ENCODE results near the gene TSPOAP1.
A peak's percentile ranks its signal among the peaks of the same experiment; 100 is the strongest.

Gene TSPOAP1

DNA sequence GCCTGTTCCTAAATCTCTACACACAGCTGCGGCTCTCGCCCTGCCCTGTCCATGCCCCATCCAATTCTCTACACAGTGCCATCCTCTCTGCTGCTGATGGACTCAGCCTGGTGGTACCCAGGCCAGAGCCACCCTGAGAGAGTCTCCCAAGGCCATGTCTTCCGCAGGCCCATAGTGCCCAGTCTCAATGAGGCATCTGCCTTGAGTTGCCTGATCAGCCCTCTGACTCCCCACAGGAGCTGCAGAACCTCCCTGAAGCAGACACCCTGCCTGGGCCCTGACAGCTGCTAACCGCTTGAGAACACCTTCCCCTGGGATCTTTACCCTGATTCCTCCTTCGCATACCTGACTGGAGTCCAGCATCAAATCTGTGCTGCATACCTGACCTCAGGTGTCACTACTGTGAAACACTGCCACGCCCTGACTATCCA is 13.3 kb downstream of the TSPOAP1 start:
- no peak for DNase-seq

DNA sequence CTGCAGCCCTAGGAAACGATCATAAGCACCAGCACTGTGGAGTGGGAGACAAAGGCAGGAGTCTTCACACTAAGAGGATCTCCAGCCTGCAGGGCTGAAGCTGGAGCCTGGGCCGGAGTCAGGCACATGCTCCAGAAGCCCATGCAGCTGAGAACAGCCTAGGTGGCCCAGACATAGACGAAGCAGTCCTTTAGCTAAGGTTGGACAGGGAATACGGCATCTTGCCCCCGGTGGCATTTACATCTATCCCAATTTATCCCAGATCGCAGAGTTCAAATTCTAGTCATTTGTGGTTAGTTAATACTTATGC is 13.9 kb downstream of the TSPOAP1 start:
- DNase-seq, result no peak

DNA sequence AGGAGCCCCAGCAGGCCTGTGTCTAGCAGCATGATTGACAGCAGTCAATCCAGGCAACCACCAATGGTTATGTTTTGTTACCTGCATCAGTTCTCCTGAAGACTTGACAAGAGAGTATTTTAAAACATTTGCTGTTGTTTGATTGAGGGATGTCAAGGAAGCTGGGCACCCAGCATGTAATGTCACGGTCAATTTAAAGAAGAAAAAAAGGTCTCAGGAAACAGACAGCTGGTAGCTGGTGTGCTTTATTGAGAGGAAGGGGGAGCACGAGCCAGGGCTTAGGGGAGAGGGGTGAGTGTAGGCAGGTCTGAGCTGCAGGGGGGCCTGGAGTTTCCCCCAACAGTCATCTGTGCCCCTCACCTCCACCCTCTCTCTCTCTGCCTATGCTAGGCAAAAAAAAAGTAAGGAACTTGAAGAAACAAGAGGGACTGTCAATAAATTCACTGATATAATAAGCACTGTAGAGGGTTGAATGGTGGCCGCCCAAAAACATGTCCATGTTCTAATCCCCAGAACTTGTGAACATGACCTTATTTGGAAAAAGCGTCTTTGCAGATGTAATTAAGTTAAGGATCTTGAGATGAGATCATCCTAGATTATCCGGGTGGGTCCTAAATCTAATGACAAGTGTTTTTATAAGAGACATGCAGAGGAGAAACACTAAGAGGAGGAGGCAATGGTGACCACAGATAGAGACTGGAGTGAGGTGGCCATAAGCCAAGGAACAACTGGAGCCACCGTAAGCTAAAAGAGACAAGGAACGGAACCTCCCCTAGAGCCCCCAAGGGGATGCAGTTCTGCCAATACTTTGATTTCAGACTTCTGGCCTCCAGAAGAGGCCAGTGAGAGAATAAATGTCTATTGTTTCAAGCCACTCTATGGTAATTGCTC is 14.5 kb downstream of the TSPOAP1 start:
- no peak for DNase-seq

GRCh38 chr17:58312829-58313228 is 15.8 kb downstream of the TSPOAP1 start:
- no peak for DNase-seq

DNA sequence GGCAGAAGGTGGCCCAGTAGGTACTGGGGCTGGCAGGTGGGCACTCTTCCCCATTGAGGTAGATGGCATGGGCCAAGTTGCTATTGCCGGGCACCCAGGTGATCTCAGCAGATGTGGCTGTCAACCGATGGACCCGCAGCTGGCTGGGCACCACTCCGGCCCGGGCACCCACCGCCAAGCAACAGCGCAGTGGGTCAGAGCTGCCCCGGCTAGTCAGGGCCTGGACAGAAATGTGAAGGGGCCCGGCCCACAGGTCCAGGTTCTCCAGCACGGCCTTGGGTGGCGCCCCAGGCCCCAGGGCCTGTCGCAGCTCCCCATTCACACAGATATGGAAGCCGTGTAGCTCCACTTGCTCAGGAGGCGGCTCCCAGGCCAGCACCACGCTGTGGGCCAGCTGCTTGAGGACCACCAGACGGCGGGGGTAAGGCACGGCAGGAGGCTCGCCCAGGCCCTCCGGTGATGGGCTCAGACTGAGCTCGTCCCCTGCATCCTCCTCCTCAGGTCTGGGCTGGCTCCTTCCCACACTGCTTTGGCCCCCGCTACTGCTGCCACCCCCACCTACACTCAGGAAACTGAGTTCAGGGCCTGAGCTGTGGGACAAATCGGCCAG is 16.5 kb downstream of the TSPOAP1 start:
- DNase-seq, result no peak

DNA sequence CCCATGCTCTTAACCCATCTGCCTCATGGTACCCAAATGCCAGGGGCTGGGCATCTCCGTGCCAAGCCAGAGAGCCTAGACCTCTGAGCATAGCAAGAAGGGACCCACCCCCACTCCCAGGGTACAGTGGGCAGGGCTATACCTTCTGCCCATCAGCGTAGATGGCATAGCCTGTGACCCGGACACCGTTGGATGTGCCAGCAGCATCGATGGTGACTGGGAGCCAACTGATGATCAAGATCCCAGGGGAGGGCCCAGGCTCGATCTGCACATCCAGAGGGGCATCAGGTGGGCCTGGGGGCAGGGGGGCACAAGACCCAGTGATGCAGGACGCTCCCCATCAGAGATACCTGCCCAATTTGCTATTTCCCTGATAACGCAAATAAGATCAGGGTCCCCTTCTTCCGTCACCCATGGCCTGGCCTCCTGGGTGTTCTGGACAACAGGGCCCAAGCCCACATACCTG is 17.1 kb downstream of the TSPOAP1 start:
- no peak for DNase-seq

DNA sequence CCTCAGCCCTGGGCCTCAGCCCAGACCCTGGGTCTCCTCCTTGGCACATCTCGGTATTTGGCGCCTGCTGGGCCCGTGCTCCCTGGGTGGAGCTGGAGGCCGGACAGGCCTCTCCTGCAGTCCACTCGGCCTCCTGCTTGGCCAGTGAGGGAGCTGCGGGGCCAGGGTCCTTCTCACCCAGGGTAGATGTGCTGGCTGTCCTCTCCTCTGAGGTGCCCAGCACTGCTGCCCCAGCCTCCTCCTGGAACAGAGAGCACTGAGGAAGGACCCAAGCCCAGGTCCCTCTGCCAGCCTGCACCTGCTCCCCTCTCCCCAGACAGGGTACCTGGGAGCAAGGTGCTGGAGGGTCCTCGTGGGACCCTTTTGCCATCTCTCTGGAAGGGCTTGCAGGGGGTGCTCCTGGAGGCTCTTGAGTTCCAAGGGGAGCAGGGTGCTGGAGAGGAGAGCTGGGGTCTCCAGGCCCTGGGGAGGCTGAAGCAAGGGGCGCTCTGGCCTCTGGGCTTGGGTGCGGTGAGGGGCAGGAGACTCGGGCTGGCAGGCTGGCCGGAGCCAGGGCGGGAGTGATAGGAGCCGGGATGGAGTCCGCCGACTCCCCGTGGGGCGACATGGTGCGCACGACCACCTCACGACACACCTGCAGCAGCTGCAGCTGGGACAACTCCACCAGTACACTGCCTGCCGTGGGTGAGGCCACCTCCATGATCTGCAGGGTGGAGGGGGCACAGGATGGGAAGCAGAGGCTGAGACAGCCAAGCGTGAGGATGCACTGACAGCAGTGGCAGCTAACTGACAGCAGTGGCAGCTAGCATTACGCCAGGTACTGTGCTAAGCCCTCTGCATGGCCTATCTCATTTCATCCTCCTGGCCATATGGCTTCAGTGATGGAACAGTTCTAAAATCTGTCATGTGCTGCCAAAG is 17.8 kb downstream of the TSPOAP1 start:
- no peak for DNase-seq

DNA sequence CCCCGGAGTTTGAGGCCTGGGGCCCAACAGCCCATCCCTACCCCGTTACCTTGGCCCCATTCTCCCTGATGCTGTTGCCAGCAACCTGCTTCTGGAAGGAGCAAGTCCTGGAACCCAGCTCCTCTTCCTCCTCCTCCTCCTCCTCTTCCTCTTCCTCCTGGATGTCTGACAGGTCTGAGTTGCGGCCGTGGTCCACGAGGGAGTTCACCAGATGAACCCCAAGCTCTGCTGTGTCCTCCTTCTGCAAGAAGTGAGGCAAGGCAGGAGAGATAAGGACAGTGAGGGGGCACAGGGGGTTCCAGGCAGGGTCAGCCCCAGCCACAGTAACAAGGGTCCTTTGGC is 18.7 kb downstream of the TSPOAP1 start:
- no peak for DNase-seq

GRCh38 chr17:58308985-58309917 is 19.3 kb downstream of the TSPOAP1 start:
- DNase-seq, result no peak

DNA sequence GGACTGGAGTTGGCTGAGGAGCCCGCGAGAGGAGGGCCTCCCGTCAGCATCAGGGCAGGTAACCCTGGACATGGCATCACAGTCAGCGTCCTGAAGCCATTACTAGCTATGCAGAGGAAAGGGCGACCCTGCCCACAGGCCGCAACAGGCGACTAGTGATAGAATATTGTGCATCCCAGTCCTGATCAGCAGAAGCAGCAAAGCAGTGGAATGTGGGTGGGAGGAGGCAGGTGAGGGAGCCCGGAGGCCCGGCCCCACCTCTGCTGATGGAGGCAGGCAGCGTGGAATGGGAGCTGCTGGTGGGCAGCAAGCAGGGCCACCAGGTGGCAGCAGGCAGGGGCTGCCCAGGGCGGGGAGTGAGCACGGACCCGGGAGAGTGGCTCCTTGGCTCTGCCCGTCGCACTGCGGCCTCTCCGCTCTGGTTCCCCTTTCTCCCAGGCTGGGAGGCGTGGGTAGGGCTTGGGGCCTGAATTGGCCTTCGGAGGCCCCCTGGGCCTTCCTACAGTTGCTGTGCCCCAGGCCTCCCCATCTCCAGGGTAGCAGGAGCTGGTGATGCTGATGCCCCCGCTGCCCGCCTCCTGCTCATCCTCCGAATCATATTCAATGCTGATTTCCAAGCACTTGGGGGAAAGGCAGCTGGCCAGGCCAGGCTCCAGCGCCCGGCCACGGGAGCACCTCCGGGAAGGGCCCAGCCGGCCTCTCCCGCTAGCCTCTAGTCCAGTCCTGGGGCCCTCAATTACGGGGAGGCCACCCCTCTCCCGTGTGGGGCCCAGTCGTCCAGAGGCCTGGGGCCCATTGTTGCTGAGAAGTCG is 20.2 kb downstream of the TSPOAP1 start:
- DNase-seq, result no peak

DNA sequence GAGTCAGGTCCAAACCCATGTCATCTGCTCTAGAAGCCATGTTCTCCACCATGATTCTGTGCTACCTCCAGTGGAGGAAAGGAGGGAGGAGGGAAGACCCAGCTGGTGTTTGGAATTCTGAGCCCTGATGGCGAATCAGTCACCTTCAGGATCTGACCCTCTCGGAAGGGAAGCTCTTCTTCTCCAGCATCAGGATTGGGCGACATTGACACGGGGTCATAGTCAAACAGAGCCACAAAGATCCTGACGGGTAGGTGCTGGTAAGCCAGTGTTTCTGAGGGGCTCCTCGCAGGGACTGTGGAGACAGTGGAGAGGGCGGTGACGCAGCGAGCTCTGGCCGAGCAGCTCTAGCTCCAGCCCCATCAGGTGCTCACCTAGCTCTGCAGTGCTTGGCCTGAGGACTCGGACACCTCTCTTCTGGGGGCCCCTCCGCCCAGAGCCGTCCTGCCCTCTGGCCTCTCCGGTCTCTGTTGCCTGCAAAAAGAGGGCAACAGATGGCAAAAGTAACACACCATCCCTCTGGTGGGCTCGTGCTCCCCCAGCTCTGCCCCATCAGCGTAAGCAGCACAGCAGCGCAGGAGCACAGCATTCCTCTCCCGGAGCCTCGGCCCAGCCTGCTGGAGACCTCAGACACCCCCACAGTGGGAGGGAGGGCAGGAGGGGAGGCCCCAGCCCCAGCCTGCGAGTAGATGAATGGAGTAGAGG is 21.0 kb downstream of the TSPOAP1 start:
- DNase-seq, result no peak

- no peak for DNase-seq
These were observed 22.3 kb downstream of the TSPOAP1 start for GRCh38 chr17:58306131-58306951.

DNA sequence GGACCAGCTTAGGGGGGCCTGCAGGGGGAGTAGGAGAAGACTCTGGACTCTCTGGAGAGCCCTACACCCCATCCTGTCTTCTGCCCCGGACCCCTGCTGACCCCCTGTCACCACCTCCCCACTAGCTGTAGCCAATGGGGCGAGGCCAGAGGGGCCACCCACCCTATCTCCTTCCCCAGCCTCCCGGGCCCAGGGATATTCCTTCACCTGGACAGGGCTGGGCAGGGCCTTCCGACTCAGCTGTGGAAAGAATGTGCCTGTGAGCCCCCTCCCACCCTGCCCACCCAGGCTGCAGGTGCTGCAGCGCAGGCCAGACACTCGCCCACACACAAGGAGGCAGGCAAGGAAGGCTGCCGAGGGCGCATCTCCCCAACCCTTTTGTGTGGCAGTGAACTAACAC is 23.0 kb downstream of the TSPOAP1 start:
- DNase-seq, result no peak

DNA sequence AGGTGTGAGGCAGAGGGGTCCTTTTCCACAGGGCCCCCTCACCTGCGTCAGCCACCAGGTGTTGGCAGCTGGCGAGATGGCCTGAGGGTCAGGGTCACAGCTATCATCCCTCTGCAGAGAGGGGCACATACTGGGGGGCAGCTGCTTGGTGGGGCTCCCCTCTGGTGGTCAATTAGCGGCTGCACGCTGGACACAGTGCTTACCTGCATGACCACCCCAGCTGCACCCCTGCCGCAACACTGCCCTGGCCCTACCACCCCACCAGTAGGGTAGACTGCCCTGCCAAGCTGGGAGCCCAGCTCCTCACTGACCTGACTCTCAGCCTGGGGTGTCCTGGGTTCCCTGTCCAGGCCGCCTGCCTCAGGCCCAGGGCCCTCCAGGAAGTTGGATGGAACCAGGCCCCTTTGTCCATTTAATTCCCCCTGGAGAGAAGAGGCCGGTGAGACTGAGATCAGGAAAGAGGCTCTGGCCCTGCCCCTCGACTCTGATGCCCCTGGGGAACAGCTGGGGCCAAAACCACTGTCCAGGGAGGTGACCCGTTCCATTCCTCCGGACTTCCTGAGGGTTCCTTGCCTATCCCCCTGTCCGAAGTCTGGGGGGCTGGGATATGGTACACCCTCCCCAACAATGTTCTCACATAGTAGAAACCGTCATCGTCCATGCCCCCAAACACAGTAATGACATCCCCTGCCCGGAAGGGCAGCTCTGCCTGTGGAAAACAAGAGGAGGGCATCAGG is 23.7 kb downstream of the TSPOAP1 start:
- DNase-seq, result no peak

DNA sequence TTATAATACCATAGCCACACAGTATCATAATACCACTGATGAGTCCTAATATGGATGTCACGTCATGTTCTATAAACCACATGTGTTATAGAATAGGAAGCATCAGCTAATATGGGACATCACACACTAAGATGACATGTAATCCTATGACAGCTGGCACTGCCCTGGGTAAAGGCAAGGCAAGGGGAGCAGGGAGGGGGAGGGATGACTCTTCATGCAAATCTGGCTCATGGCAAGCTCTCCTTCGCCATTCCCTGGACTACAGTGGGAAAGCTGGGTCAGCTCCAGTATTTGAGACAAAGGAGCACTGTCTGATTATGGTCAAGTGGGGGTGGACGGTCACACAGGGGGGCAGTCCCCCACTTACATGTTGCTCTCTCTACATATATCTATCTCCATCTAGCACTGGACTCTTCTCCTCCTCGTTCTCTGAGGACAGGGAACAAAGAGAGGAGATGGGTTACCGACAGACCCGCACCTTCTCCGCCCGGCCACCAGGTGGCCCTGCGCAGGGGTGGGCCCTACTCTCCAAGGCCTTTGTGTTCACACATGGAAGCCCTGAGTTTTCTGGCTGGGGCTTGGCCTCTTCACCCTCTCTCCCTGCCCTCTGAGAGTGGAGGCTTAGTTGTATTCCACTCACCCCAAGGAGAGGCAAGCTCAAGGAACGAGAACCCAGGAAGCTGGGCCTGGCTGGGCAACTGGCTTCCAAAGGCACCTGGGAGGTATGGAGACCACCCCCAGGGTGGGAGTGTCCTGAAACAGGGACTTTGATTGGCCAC is 24.4 kb downstream of the TSPOAP1 start:
- DNase-seq, result peak; percentile 66

DNA sequence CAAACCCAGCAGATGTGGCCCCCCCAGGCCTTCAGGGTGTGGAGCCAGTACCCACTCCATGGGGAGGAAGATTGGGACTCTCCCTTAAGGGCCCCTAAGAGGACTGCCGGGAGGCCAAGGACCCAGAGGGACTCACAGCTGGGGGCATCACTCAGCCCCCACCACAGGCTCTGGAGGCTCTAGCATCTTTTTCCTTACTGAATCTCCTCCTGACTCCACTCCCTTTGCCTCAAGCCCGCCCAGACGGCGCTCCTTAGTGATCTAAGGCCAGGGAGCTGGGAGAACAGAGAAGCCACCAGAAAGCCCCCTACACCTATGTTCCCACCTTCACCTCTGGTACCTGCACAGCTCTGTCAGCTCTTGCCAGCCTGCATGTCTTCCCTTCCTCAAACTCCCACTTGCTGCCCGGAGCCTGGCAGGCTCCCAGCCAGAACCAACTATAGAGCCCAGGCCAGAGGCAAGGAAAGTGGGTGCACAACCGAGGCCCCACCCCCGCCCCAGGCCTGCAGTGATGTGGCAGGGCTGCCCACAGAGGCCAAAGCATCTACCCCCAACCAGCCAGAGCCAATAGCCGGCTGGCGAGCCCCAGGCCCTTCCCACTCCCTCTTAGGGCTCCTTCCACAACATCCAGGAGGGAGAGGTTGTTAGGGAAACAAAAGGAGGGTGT is 25.5 kb downstream of the TSPOAP1 start:
- DNase-seq, result no peak

GRCh38 chr17:58302171-58302918 is 26.2 kb downstream of the TSPOAP1 start:
- no peak for DNase-seq

Data from stimulated activated CD4-positive, alpha-beta T cell treated with anti-CD3 and anti-CD28 coated beads, Interleukin-1b, Interleukin-23, amount 100 ng/mL, for 48 hours (primary cell).